HFF-Myc (cell line): ENCODE data around the gene CADM4.

Experiments
- DNase-seq: peaks from one replicate; pipeline ENCODE4 v3.0.0-alpha.2; 2011; ENCODE audit warnings: low read depth; ENCODE audit errors: extremely low read depth
- H3K4me3 ChIP-seq: replicated peaks from 2 replicates; pipeline ENCODE4 v1.5.1; 2011; ENCODE audit warnings: low read depth, mild to moderate bottlenecking, control low read depth, low read length
- CTCF ChIP-seq: IDR thresholded peaks from 2 replicates; pipeline ENCODE4 v1.5.1; 2012; ENCODE audit warnings: mild to moderate bottlenecking, low read depth, low read length, control low read depth; ENCODE audit errors: missing control alignments

Gene CADM4

GRCh38 chr19:43681821-43682220 lies 42.2 kb upstream of the CADM4 start:
- TF ChIP-seq CTCF = no peak
- DNase-seq = no peak
- H3K4me3 ChIP-seq = no peak overlapping the region

- no peak for TF ChIP-seq CTCF
- no peak overlapping the region for H3K4me3 ChIP-seq
- DNase-seq = no peak
Observed at GRCh38 chr19:43678512-43679261, 39.0 kb upstream of the CADM4 start.

- no peak for TF ChIP-seq CTCF
- no peak for DNase-seq
- no peak overlapping the region for H3K4me3 ChIP-seq
Observed at GRCh38 chr19:43675906-43676305, 36.3 kb upstream of the CADM4 start.

DNA sequence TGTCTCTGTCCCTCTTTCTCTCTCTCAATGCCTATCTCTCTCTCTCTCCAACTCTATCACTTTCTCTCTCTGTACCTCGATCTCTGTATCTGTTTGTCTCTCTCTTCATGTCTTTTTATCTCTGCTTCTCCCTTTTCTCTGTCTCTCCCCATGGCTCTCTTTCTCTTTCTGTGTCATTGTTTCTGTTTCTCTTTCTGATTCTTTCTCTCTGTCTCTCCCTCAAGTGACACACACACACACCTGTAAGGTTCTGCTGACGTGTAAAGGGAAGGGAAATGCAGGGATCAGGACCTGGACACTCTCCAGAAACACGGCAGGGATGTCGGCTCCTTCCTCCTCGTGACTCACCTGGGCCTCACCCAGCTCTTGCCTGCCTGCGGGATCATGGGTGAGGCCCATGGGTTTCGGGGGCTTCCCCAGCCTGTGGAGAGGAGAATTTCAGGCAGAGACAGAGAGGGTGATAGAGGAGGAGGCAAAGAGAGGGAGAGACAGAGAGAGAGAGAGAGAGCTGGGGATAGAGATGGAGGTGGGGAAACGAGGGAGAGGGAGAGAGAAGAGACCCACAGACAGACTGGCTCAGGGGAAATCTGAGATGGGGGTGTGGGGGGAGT lies 35.7 kb upstream of the CADM4 start:
- H3K4me3 ChIP-seq = no peak overlapping the region
- no peak for TF ChIP-seq CTCF
- DNase-seq = no peak

GRCh38 chr19:43674596-43674995 lies 34.9 kb upstream of the CADM4 start:
- TF ChIP-seq CTCF = no peak

GRCh38 chr19:43674183-43674582 lies 34.5 kb upstream of the CADM4 start:
- no peak overlapping the region for H3K4me3 ChIP-seq
- no peak for DNase-seq

More at GRCh38 chr19:43674596-43674995, 34.9 kb upstream of the CADM4 start:
- no peak overlapping the region for H3K4me3 ChIP-seq
- no peak for DNase-seq

More at GRCh38 chr19:43674183-43674582, 34.5 kb upstream of the CADM4 start:
- TF ChIP-seq CTCF = no peak
